DND-41 (cell line): ENCODE results near the gene PLBD1.

Experiments used
- ATAC-seq: fragments of 200-7000 bp; cut with Tn5 transposase; 3 replicates; pipeline ENCODE4 v1.9.1; 2021; ENCODE audit warnings: low read depth; ENCODE audit not compliant: insufficient read depth
- DNase-seq: peaks from one replicate; pipeline ENCODE4 v3.0.0-alpha.2; 2020
- H2AFZ ChIP-seq: 2 replicates; pipeline ENCODE4 v1.6.0; 2012; ENCODE audit warnings: low read depth, low read length
- H3K27ac ChIP-seq: 2 replicates; pipeline ENCODE4 v1.5.1; 2012; ENCODE audit warnings: low read length, inconsistent platforms
- H3K27me3 ChIP-seq: fragments of 200-600 bp; sonication (generic); 2 replicates; pipeline ENCODE4 v1.6.0; 2012; ENCODE audit warnings: low read length, mild to moderate bottlenecking, inconsistent platforms; ENCODE audit not compliant: insufficient read depth, poor library complexity
- H3K36me3 ChIP-seq: 2 replicates; pipeline ENCODE4 v1.5.1; 2012; ENCODE audit warnings: low read length, inconsistent platforms; ENCODE audit not compliant: insufficient read depth
- H3K4me1 ChIP-seq: 2 replicates; pipeline ENCODE4 v1.5.1; 2012; ENCODE audit warnings: mild to moderate bottlenecking, low read length; ENCODE audit not compliant: insufficient read depth
- H3K4me2 ChIP-seq: 2 replicates; pipeline ENCODE4 v1.6.0; 2012; ENCODE audit warnings: mild to moderate bottlenecking, moderate library complexity, low read length, inconsistent platforms; ENCODE audit not compliant: insufficient read depth
- H3K4me3 ChIP-seq, 2 experiments: fragments of 200-600 bp in 1 of 2; shearing (Covaris generic) in 1 of 2; 2 replicates each; pipeline ENCODE4 v1.5.1; 2012 to 2016; ENCODE audit warnings: inconsistent platforms in 2 of 2, low read length in 2 of 2, mild to moderate bottlenecking in 2 of 2, low read depth in 1 of 2, moderate library complexity in 1 of 2
- H3K79me2 ChIP-seq: 2 replicates; pipeline ENCODE4 v1.6.0; 2012; ENCODE audit warnings: low read length, inconsistent platforms; ENCODE audit not compliant: insufficient read depth
- H3K9ac ChIP-seq: 2 replicates; pipeline ENCODE4 v1.6.0; 2012; ENCODE audit warnings: low read depth, mild to moderate bottlenecking, inconsistent platforms, low read length, moderate library complexity
- H3K9me3 ChIP-seq: 2 replicates; pipeline ENCODE4 v1.5.1; 2012; ENCODE audit warnings: low read length, moderate library complexity, mild to moderate bottlenecking, inconsistent platforms; ENCODE audit not compliant: insufficient read depth, severe bottlenecking
- H4K20me1 ChIP-seq: 2 replicates; pipeline ENCODE4 v1.6.0; 2012; ENCODE audit warnings: low read length; ENCODE audit not compliant: insufficient read depth
- EZH2 ChIP-seq: IDR thresholded peaks from 3 replicates; pipeline ENCODE4 v1.6.1; 2012; ENCODE audit warnings: borderline replicate concordance, low read depth, mild to moderate bottlenecking, moderate library complexity, low read length, inconsistent platforms; ENCODE audit not compliant: severe bottlenecking
- TF ChIP-seq, protein P1 (sequence below): IDR thresholded peaks from 2 replicates; pipeline ENCODE4 v1.5.1; 2012; ENCODE audit warnings: borderline replicate concordance, low read length, moderate library complexity, mild to moderate bottlenecking; ENCODE audit not compliant: poor library complexity, severe bottlenecking; ENCODE audit errors: extremely low read depth

The PLBD1 gene

DNA sequence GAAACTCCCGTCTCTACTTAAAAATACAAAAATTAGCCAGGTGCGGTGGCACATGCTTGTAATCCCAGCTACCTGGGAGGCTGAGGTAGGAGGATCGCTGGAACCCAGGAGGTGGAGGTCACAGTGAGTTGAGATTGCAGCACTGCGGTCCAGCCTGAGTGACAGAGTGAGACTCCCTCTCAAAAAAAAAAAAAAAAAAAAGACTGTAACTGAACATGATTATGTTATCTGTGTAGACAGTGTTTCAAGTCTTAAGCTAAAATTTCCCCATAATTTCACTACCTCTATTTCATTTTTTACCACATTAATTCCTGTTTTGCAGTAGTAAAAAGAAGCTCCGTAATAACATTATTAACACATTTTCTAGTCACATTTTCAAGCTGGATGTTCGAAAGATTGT, 5.4 kb downstream of the PLBD1 start:
- TF ChIP-seq, protein P1, sequence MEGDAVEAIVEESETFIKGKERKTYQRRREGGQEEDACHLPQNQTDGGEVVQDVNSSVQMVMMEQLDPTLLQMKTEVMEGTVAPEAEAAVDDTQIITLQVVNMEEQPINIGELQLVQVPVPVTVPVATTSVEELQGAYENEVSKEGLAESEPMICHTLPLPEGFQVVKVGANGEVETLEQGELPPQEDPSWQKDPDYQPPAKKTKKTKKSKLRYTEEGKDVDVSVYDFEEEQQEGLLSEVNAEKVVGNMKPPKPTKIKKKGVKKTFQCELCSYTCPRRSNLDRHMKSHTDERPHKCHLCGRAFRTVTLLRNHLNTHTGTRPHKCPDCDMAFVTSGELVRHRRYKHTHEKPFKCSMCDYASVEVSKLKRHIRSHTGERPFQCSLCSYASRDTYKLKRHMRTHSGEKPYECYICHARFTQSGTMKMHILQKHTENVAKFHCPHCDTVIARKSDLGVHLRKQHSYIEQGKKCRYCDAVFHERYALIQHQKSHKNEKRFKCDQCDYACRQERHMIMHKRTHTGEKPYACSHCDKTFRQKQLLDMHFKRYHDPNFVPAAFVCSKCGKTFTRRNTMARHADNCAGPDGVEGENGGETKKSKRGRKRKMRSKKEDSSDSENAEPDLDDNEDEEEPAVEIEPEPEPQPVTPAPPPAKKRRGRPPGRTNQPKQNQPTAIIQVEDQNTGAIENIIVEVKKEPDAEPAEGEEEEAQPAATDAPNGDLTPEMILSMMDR = no peak
- no peak for TF ChIP-seq EZH2
- Histone ChIP-seq H3K27me3 (no peaks in the 10 kb centered on the region), H3K9ac (no peak overlapping the region), H2AFZ (no peak overlapping the region), H3K4me3 (no peak overlapping the region), H3K79me2 (no peaks in the 10 kb centered on the region), H3K9me3 (no peaks in the 10 kb centered on the region), H3K4me2 (no peak overlapping the region), H3K36me3 (no peaks in the 10 kb centered on the region), H3K4me1 (no peaks in the 10 kb centered on the region), H3K27ac (no peak overlapping the region), H4K20me1 (no peaks in the 10 kb centered on the region)
- DNase-seq = no peak
- no peak for ATAC-seq

DNA sequence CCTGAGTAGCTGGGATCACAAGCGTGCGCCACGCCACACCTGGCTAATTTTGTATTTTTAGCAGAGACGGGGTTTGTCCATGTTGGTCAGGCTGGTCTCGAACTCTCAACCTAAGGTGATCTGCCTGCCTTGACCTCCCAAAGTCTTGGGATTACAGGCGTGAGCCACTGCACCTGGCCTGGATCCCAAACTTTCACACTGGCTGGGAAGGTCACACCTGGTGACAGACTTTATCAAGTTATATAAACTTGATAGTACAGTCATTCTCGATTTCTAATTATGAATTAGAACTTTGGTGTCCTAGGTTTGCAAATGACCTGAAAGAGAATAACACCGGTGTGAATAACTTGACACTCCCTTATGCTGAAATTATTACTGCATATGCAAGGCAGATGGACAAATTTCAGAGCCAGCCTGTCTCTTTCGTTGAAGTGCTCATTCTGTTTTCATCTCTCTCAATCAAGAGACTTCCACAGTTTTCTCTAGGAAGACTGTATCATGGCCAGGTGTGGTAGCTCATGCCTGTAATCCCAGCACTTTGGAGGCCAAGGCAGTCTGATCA, 5.9 kb downstream of the PLBD1 start:
- H3K4me1 ChIP-seq = no peaks in the 10 kb centered on the region
- TF ChIP-seq EZH2 = no peak
- TF ChIP-seq, protein P1 = no peak
- H3K4me3 ChIP-seq = no peak overlapping the region
- no peaks in the 10 kb centered on the region for H3K79me2 ChIP-seq
- no peak overlapping the region for H3K27ac ChIP-seq
- DNase-seq = no peak
- no peaks in the 10 kb centered on the region for H3K27me3 ChIP-seq
- H3K9ac ChIP-seq = no peak overlapping the region
- no peaks in the 10 kb centered on the region for H4K20me1 ChIP-seq
- H3K36me3 ChIP-seq = no peaks in the 10 kb centered on the region
- no peak overlapping the region for H3K4me2 ChIP-seq
- H3K9me3 ChIP-seq = no peaks in the 10 kb centered on the region
- ATAC-seq = no peak
- no peak overlapping the region for H2AFZ ChIP-seq

DNA sequence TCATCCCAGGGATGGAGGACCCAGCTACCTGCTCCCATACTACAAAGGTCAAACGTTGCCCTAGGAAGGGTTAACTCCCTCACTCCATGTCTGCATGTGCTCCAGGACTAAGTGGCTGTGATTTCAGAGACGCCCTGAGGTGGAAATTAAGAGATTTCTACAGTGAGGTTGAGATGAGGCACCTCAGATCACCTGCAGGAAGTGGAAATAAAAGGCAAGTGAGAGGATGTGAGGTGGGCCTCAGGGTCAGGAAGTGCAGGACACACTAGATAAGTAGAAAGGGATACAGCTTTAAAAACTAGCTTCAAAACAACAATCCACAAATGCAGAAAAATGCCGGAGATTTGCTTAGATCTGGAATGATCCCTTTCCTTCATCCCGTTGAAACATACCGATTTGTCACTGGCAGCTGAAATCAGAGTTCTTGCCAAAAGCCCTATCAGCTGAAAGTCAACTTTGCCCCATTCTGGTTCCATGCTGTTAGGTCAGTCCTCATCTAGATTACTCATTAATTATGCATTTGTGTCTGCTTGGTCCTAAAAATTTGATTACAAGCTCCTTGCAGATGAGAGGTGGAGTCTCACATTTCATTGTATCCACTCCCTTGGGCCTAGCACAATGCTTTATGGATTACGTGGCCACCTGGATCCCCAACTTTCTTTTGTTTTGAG, 6.6 kb downstream of the PLBD1 start:
- TF ChIP-seq EZH2 = no peak
- TF ChIP-seq, protein P1 = no peak
- Histone ChIP-seq H3K27ac (no peak overlapping the region), H3K4me3 (no peak overlapping the region), H3K27me3 (no peaks in the 10 kb centered on the region), H3K9me3 (no peaks in the 10 kb centered on the region), H3K4me1 (no peaks in the 10 kb centered on the region), H3K79me2 (no peaks in the 10 kb centered on the region), H3K9ac (no peak overlapping the region), H2AFZ (no peak overlapping the region), H4K20me1 (no peaks in the 10 kb centered on the region), H3K36me3 (no peaks in the 10 kb centered on the region), H3K4me2 (no peak overlapping the region)
- no peak for ATAC-seq
- DNase-seq = no peak
